ENCODE results near the gene C5orf15.
"Not testable (repeated sequence)": the region's sequence is repeated elsewhere in the genome, so short reads cannot be mapped to it uniquely, and the experiment has no call there.

C5orf15 gene

DNA sequence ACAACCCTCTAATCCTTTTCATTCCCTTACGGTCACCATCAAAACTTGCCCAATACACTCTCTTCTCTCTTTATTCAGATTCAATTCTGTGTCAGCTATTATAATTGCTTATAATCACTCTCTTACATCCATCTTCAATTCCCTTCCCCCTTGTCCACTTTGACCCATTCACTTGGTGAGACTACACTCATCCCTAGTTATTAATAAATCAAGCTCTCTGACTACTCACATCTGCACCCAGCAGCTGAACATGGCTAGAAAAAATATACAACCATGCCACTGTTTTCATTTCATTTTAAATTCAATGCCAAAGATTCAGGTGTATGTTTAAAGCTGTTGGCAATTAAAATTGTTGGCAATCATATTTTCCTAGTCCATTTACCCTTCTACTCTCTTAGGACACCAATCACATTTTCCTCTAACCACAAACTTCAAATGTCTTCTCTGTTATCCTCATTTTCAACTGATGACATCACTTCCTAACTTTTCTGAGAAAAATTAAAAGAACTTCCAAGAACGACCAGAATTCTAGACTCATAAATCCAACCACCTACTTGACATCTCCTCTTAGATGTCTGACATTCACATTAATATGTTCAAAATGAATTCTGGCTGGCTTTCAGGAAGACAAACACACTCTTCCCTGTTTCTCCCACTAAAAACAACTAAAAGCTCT lies 5.5 kb downstream of the C5orf15 start:
- in situ Hi-C loops (cut with MboI; ENCODE audit: low pct_unique_long_range_greater_than_20kb, low sequenced_read_pairs, unreplicated experiment): no loop called here
- DNase-seq (ENCODE audit: low spot score): no peak
- TF ChIP-seq, protein P1, sequence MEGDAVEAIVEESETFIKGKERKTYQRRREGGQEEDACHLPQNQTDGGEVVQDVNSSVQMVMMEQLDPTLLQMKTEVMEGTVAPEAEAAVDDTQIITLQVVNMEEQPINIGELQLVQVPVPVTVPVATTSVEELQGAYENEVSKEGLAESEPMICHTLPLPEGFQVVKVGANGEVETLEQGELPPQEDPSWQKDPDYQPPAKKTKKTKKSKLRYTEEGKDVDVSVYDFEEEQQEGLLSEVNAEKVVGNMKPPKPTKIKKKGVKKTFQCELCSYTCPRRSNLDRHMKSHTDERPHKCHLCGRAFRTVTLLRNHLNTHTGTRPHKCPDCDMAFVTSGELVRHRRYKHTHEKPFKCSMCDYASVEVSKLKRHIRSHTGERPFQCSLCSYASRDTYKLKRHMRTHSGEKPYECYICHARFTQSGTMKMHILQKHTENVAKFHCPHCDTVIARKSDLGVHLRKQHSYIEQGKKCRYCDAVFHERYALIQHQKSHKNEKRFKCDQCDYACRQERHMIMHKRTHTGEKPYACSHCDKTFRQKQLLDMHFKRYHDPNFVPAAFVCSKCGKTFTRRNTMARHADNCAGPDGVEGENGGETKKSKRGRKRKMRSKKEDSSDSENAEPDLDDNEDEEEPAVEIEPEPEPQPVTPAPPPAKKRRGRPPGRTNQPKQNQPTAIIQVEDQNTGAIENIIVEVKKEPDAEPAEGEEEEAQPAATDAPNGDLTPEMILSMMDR (IDR thresholded peaks at IDR 0.05; ENCODE audit: extremely low read depth, insufficient read depth, missing control alignments): no peak

DNA sequence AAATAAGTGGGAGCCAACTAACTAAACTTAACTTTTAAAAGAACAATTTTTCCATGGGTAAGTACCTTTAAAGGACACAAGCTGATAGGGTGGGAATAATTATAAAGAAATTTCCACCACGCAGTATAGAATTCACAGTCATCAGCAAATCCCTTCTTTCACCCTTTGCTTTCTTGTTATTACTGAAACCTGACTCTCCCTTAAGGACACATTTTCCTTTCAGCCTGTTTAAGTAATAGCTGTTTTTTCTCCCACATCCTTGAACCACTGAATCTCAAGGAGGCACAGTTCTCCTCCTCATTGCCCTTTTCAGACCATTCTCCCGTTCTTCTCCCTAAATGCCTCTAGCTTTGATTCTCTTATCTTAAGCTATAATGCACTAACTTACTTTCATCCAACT lies 6.3 kb downstream of the C5orf15 start:
- DNase-seq (ENCODE audit: low spot score): no peak
- TF ChIP-seq, protein P1 (IDR thresholded peaks at IDR 0.05; ENCODE audit: extremely low read depth, insufficient read depth, missing control alignments): no peak
- in situ Hi-C loops (cut with MboI; ENCODE audit: low pct_unique_long_range_greater_than_20kb, low sequenced_read_pairs, unreplicated experiment): no loop called here

DNA sequence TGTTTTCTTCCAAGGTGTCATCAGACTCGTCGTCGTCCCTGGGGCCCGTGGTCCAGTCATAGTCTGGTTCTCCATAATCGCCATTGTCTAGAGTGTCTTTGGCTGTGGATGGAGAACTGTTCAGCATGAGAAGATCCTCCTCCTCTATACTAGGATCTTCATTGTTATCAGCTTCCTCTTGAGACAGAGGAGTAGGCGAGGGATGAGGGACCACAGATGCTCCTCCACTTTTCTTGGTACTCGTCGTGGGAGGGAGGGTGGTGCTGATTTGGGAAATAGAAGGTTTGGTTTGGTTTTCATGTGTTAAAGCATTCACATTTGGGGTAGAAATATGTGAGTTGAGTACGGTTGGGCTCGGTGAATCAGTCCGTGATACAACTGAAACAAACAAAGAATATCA lies 8.8 kb downstream of the C5orf15 start:
- in situ Hi-C loops (cut with MboI; ENCODE audit: low pct_unique_long_range_greater_than_20kb, low sequenced_read_pairs, unreplicated experiment): no loop called here
- TF ChIP-seq, protein P1 (IDR thresholded peaks at IDR 0.05; ENCODE audit: extremely low read depth, insufficient read depth, missing control alignments): no peak
- no peak for DNase-seq (ENCODE audit: low spot score)

DNA sequence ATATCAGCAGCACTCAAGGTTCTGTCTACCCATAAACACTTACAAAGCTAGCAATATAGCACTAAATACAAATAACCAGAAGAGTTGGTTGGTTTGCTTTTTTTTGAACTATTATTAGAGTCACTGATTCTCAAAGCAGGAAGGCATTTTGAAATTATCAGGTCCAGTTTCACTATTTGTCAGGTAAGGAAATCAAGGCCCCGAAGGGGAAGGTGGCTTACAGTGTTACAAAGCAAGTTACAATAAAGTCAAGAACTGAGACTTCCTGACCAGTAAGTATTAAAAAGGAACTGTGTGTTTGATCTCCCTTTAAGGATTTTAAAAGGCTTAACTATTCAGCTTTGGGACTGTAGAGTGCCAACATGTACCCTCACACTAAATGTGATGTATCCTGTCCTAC lies 10.8 kb downstream of the C5orf15 start:
- peak; percentile 48 for DNase-seq (ENCODE audit: low spot score)
- in situ Hi-C loops (cut with MboI; ENCODE audit: low pct_unique_long_range_greater_than_20kb, low sequenced_read_pairs, unreplicated experiment): no loop called here
- TF ChIP-seq, protein P1 (IDR thresholded peaks at IDR 0.05; ENCODE audit: extremely low read depth, insufficient read depth, missing control alignments): no peak

DNA sequence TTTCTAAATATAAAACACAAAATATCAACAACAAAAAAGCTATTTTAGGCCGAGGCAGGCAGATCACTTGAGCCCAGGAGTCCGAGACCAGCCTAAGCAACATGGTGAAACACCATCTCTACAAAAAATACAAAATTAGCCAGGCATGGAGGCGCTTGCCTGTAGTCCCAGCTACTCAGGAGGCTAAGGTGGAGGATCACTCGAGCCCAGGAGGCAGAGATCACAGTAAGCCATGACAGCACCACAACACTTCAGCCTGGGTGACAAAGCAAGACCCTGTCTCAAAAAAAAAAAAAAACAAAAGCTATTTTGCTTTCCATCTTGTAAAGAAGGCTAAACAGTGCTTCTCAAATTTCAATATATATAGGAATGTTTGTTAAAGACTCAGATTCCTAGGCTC lies 11.3 kb downstream of the C5orf15 start:
- no peak for DNase-seq (ENCODE audit: low spot score)
- in situ Hi-C loops (cut with MboI; ENCODE audit: low pct_unique_long_range_greater_than_20kb, low sequenced_read_pairs, unreplicated experiment): no loop called here
- TF ChIP-seq, protein P1 (IDR thresholded peaks at IDR 0.05; ENCODE audit: extremely low read depth, insufficient read depth, missing control alignments): no peak

DNA sequence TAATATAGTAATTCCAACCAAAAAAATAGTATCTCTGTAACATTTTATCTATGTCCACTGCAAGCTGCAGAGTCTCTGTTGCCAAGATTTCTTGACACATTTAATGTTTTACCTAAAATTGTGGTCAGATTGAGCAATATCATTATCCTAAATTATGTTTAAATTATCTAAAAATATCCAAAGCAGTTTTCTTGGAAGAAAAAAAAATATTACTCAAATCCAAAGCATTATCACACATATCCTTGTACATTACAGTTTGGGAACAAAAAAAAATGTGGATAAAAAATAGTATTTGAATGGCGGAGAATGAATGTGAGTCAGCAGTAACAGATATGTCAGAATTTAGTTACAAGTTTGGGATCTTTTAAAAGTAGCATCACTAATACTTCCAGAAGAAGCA lies 12.2 kb downstream of the C5orf15 start:
- in situ Hi-C loops (cut with MboI; ENCODE audit: low pct_unique_long_range_greater_than_20kb, low sequenced_read_pairs, unreplicated experiment): not testable (repeated sequence)

DNA sequence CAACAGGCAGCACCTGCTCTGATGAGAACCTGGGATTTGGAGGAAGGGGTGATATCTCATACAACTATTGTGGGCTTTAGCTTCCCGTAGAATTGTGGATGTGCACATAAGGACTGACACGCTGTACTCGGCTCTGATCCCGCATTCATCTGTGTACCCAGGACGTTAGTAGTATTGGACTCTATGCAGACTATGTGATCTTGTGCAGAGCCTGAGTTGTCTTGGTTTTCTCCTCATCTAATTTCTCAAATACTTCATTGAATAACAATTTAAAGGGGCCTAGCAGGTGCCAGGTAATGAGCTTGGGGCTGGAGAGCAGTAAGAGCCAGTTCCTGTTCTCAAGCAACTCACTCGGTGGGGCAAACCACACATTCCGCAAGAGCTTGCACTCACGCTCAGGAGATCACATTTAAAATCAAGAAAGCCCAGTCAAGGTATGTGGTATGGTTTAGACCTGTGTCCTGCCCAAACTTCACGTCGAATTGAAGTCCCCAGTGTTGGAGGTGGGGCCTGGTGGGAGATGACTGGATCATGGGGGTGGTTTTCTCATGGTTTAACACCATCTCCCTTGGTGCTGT lies 14.8 kb downstream of the C5orf15 start:
- DNase-seq (ENCODE audit: low spot score): no peak
- TF ChIP-seq, protein P1 (IDR thresholded peaks at IDR 0.05; ENCODE audit: extremely low read depth, insufficient read depth, missing control alignments): no peak
- in situ Hi-C loops (cut with MboI; ENCODE audit: low pct_unique_long_range_greater_than_20kb, low sequenced_read_pairs, unreplicated experiment): no loop called here

More for the DNA sequence above, 12.2 kb downstream of the C5orf15 start:
- DNase-seq (ENCODE audit: low spot score): not testable (repeated sequence)

All from GM13977 (cell line).